GM12878 (cell line): ENCODE results near the gene MLIP. TPM values are rescaled to one million over a fixed set of nuclear protein-coding genes. Genes with fewer than 3 reads are reported as not detected.

Experiments used
- ATAC-seq: fragments of 200-7000 bp; cut with Tn5 transposase; 3 replicates; pipeline ENCODE4 v1.9.1; 2020; ENCODE audit warnings: mild to moderate bottlenecking, moderate library complexity
- BruUV-seq: library from RNA; stranded (reverse); fragments of 400-500 nt; replicated peaks from 2 replicates; lab custom pipeline; 2021; lab: Mats Ljungman, UMichigan
- CTCF ChIA-PET: fragments of 300-600 bp; sonication (Branson Sonifier 250); formaldehyde crosslinking; extraction: SDS; loops from one replicate; lab custom pipeline; 2021; ENCODE audit warnings: inconsistent platforms; lab: Yijun Ruan, JAX
- POLR2A ChIA-PET: fragments of 350-600 bp; formaldehyde crosslinking; extraction: SDS; loops from one replicate; lab custom pipeline; 2021; ENCODE audit warnings: inconsistent platforms; lab: Charles Lee
- RAD21 ChIA-PET: fragments of 300-600 bp; sonication (Branson Sonifier 250); formaldehyde crosslinking; loops from one replicate; lab custom pipeline; 2023; ENCODE audit warnings: antibody characterized with exemption; ENCODE audit not compliant: unreplicated experiment; lab: Charles Lee
- SMC1A ChIA-PET: fragments of 300-600 bp; sonication (Branson Sonifier 250); formaldehyde crosslinking; loops from one replicate; lab custom pipeline; 2023; ENCODE audit not compliant: unreplicated experiment, uncharacterized antibody; lab: Charles Lee
- DNase-seq: peaks from one replicate; pipeline ENCODE4 v3.0.0-alpha.2; 2011; ENCODE audit warnings: low read depth, low spot score
- FAIRE-seq: peaks from 3 replicates; lab custom pipeline; 2011; peaks lifted over from hg19 to GRCh38; lab: Jason Lieb, UNC
- H2AFZ ChIP-seq: 2 replicates; pipeline ENCODE4 v1.6.0; 2011; ENCODE audit warnings: low read depth, low read length, control low read depth; ENCODE audit not compliant: control insufficient read depth
- H3K27ac ChIP-seq: 2 replicates; pipeline ENCODE4 v1.5.1; 2011; ENCODE audit warnings: control low read depth; ENCODE audit not compliant: control insufficient read depth, insufficient read depth
- H3K27me3 ChIP-seq, 2 experiments: replicated peaks in 1 of 2; 2 replicates each; pipeline versions ENCODE4 v1.6.0 to v1.6.1; 2011; ENCODE audit warnings: low read length in 1 of 2; ENCODE audit not compliant: control insufficient read depth in 2 of 2, insufficient read depth in 2 of 2
- H3K36me3 ChIP-seq, 2 experiments: 2 replicates each; pipeline ENCODE4 v1.5.1; 2011; ENCODE audit warnings: low read length in 1 of 2; ENCODE audit not compliant: control insufficient read depth in 2 of 2, insufficient read depth in 2 of 2
- H3K4me1 ChIP-seq: 2 replicates; pipeline ENCODE4 v1.6.1; 2011; ENCODE audit warnings: mild to moderate bottlenecking, low read length, moderate library complexity, mixed read lengths; ENCODE audit not compliant: control insufficient read depth, insufficient read depth
- H3K4me2 ChIP-seq: 2 replicates; pipeline ENCODE4 v1.6.0; 2011; ENCODE audit warnings: control low read depth; ENCODE audit not compliant: control insufficient read depth, insufficient read depth
- H3K4me3 ChIP-seq: fragments of 200-600 bp; sonication (generic); 2 replicates; pipeline ENCODE4 v1.5.1; 2016
- H3K79me2 ChIP-seq: 2 replicates; pipeline ENCODE4 v1.6.0; 2011; ENCODE audit warnings: low read length; ENCODE audit not compliant: control insufficient read depth, insufficient read depth
- H3K9ac ChIP-seq: 2 replicates; pipeline ENCODE4 v1.8.0; 2011; ENCODE audit warnings: low read length, control low read depth, mixed read lengths; ENCODE audit not compliant: control insufficient read depth, insufficient read depth
- H3K9me3 ChIP-seq: replicated peaks from 3 replicates; pipeline ENCODE4 v1.5.1; 2011; ENCODE audit warnings: mild to moderate bottlenecking, low read length; ENCODE audit not compliant: control insufficient read depth, insufficient read depth
- H4K20me1 ChIP-seq: 2 replicates; pipeline ENCODE4 v1.6.0; 2011; ENCODE audit not compliant: control insufficient read depth, insufficient read depth
- BCL3 ChIP-seq: IDR thresholded peaks from 2 replicates; pipeline ENCODE4 v1.6.1; 2011; ENCODE audit warnings: borderline replicate concordance, low read depth, mild to moderate bottlenecking, moderate library complexity, low read length; ENCODE audit not compliant: insufficient read depth, poor library complexity, severe bottlenecking
- BMI1 ChIP-seq: fragments of 450-650 bp; IDR thresholded peaks from 2 replicates; pipeline ENCODE4 v1.6.1; 2016; ENCODE audit warnings: mild to moderate bottlenecking, moderate library complexity, borderline replicate concordance
- CHD1 ChIP-seq: IDR thresholded peaks from 2 replicates; pipeline ENCODE4 v1.6.1; 2012; ENCODE audit warnings: low read depth, low read length, improper control_type of control experiment
- CHD2 ChIP-seq: IDR thresholded peaks from 2 replicates; pipeline ENCODE4 v1.6.1; 2011; ENCODE audit warnings: low read depth, low read length, improper control_type of control experiment, borderline replicate concordance
- ETV6 ChIP-seq, 2 experiments: fragments of 450-650 bp in 1 of 2; IDR thresholded peaks in 1 of 2; conservative IDR thresholded peaks in 1 of 2; 2 replicates each; pipeline ENCODE4 v1.6.1; 2014; ENCODE audit warnings: antibody characterized with exemption in 1 of 2, borderline replicate concordance in 1 of 2, low read depth in 1 of 2, mild to moderate bottlenecking in 1 of 2, moderate library complexity in 1 of 2
- FOS ChIP-seq: IDR thresholded peaks from 3 replicates; pipeline ENCODE4 v1.6.1; 2011; ENCODE audit warnings: borderline replicate concordance; ENCODE audit not compliant: insufficient read length; ENCODE audit errors: extremely low read depth
- HDAC2 ChIP-seq: fragments of 200-600 bp; sonication (generic); IDR thresholded peaks from 2 replicates; pipeline ENCODE4 v1.6.1; 2017
- HDGF ChIP-seq: fragments of 450-650 bp; IDR thresholded peaks from 2 replicates; pipeline ENCODE4 v1.6.1; 2016; ENCODE audit warnings: antibody characterized with exemption
- HSF1 ChIP-seq: fragments of 150-350 bp; IDR thresholded peaks from 2 replicates; pipeline ENCODE4 v1.6.1; 2014; ENCODE audit warnings: mild to moderate bottlenecking, low read depth, low read length
- IKZF2 ChIP-seq, 2 experiments: fragments of 450-650 bp; IDR thresholded peaks; 2 replicates each; pipeline ENCODE4 v1.6.1; 2017; ENCODE audit warnings: mild to moderate bottlenecking in 2 of 2, moderate library complexity in 2 of 2
- JUND ChIP-seq: IDR thresholded peaks from 2 replicates; pipeline ENCODE4 v1.6.1; 2012; ENCODE audit warnings: low read depth, mild to moderate bottlenecking, low read length, improper control_type of control experiment, moderate library complexity
- MLLT1 ChIP-seq: fragments of 450-650 bp; IDR thresholded peaks from 2 replicates; pipeline ENCODE4 v1.6.1; 2016; ENCODE audit warnings: mild to moderate bottlenecking
- WRNIP1 ChIP-seq: IDR thresholded peaks from 2 replicates; pipeline ENCODE4 v1.6.1; 2011; ENCODE audit warnings: low read depth, low read length, improper control_type of control experiment, borderline replicate concordance
- ZNF592 ChIP-seq: fragments of 450-650 bp; IDR thresholded peaks from 2 replicates; pipeline ENCODE4 v1.6.1; 2017; ENCODE audit warnings: mild to moderate bottlenecking, moderate library complexity
- WGBS: methylation state at CpG from one replicate; pipeline ENCODE4 v1.1.6; 2016; ENCODE audit warnings: low lambda C conversion rate; ENCODE audit not compliant: insufficient replicate concordance, insufficient coverage; ENCODE audit errors: missing lambda C conversion rate; 5-methylcytosine and 5-hydroxymethylcytosine counted together
- in situ Hi-C: fragments of 300-500 bp; cut with MboI; formaldehyde crosslinking; loops from 9 replicates; pipeline ENCODE4 v1.14.3; 2018; ENCODE audit warnings: mixed read lengths
- intact Hi-C: fragments of 100-400 bp; cut with micrococcal nuclease; formaldehyde crosslinking; loops from one replicate; pipeline ENCODE4 v1.14.2; 2022; ENCODE audit not compliant: unreplicated experiment
- polyA plus RNA-seq, 11 experiments: library from polyadenylated mRNA; depleted of rRNA in 4 of 11; unstranded in 6 of 11; stranded (reverse) in 5 of 11; fragments of >200 nt; fragmentation: Nextera tagmentation in 4 of 11; fragmentation: Illumina TruSeq in 1 of 11; extraction: Ambion mirVana in 4 of 11; extraction: Trizol in 1 of 11; gene quantifications; 1 replicate in 1 of 11; 2 replicates in 10 of 11; pipeline versions ENCODE4 v1.2.1 to v1.2.3, GENCODE V29; 2011 to 2016; ENCODE audit warnings: inconsistent platforms in 2 of 11, missing spikeins in 2 of 11, low read depth in 1 of 11
- total RNA-seq, 4 experiments: library from RNA; depleted of rRNA in 3 of 4; stranded (reverse); fragments of >200 nt in 3 of 4; fragmentation: Illumina TruSeq in 1 of 4; extraction: Trizol in 1 of 4; gene quantifications; 2 replicates each; pipeline versions ENCODE4 v1.2.1 to v1.2.3, GENCODE V29; 2013 to 2021

MLIP gene
- total and polyA plus RNA-seq, 10 of the 15 experiments (the other 5 are each of a cell fraction or from before 2014, with no cell fraction given), result not detected

- no peaks in the 10 kb centered on the region for H3K27me3 ChIP-seq
- TF ChIP-seq HDAC2 (no peak), FOS (no peak), ETV6 (conservative IDR thresholded peaks at IDR 0.05 in 1 of 2, IDR thresholded peaks at IDR 0.05 in 1 of 2; ENCODE audit: borderline replicate concordance in 1 of 2, low read depth in 1 of 2) (no peak), CHD1 (no peak), WRNIP1 (no peak), IKZF2 (IDR thresholded peaks at IDR 0.05) (no peak), HSF1 (no peak), ZNF592 (no peak), MLLT1 (no peak), CHD2 (no peak), JUND (no peak), BCL3 (no peak), BMI1 (no peak), HDGF (no peak)
- no peak overlapping the region for H3K4me2 ChIP-seq
- WGBS, result 56% methylated on average over 2 of the region's 2 CpGs
- DNase-seq (no peak), ATAC-seq (no peak), FAIRE-seq (no peak)
- no peak overlapping the region for H3K4me3 ChIP-seq
- H4K20me1 ChIP-seq, result no peaks in the 10 kb centered on the region
- RAD21 ChIA-PET, result no interaction called here
- H3K36me3 ChIP-seq, result no peaks in the 10 kb centered on the region
- no peaks in the 10 kb centered on the region for H3K9me3 ChIP-seq
- no TSS peak for BruUV-seq
- in situ Hi-C loops (no loop called here), intact Hi-C loops (no loop called here)
- CTCF ChIA-PET, result no interaction called here
- H3K79me2 ChIP-seq, result no peaks in the 10 kb centered on the region
- POLR2A ChIA-PET, result no interaction called here
- H3K27ac ChIP-seq, result no peak overlapping the region
- H3K9ac ChIP-seq, result no peak overlapping the region
- SMC1A ChIA-PET, result no interaction called here
- no peak overlapping the region for H2AFZ ChIP-seq
- no peaks in the 10 kb centered on the region for H3K4me1 ChIP-seq
These were observed 37.8 kb upstream of the MLIP start for GRCh38 chr6:54073487-54073886.
